ENCODE measurements around the gene FBRS.

Gene FBRS

DNA sequence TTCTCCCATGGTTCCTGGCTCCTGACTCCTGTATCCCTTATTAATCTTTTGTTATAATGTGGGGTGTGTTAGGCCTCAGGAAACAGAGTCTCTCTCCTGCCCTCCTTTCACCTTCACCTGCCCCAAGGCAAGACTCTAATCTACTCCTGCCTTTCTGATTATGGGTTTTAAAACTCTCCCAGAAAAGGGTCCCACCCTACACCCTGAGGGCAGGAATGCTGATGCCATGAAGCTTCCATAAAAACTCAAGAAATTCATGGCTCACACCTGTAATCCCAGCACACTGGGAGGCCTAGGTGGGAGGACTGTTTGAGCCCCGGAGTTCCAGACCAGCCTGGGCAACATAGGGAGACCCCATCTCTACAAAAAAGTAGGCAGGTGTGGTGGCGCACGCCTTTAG, 22.1 kb downstream of the FBRS start:
- TF ChIP-seq EZH2phosphoT487 (IDR thresholded peaks at IDR 0.05; ENCODE audit: borderline replicate concordance, low read length), result no peak
- TF ChIP-seq, protein P1, sequence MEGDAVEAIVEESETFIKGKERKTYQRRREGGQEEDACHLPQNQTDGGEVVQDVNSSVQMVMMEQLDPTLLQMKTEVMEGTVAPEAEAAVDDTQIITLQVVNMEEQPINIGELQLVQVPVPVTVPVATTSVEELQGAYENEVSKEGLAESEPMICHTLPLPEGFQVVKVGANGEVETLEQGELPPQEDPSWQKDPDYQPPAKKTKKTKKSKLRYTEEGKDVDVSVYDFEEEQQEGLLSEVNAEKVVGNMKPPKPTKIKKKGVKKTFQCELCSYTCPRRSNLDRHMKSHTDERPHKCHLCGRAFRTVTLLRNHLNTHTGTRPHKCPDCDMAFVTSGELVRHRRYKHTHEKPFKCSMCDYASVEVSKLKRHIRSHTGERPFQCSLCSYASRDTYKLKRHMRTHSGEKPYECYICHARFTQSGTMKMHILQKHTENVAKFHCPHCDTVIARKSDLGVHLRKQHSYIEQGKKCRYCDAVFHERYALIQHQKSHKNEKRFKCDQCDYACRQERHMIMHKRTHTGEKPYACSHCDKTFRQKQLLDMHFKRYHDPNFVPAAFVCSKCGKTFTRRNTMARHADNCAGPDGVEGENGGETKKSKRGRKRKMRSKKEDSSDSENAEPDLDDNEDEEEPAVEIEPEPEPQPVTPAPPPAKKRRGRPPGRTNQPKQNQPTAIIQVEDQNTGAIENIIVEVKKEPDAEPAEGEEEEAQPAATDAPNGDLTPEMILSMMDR (IDR thresholded peaks at IDR 0.05; ENCODE audit: low read depth, low read length, poor library complexity, severe bottlenecking), result no peak
- peaks cover 10% of the 10 kb centered on the region for H3K4me1 ChIP-seq (ENCODE audit: control insufficient read depth, low read length)
- H4K20me1 ChIP-seq (ENCODE audit: control insufficient read depth, insufficient read depth, low read depth, low read length), result no peaks in the 10 kb centered on the region
- no peaks in the 10 kb centered on the region for H3K79me2 ChIP-seq (ENCODE audit: control insufficient read depth, low read length)
- H3F3A ChIP-seq (ENCODE audit: control insufficient read depth, insufficient read depth), result no peaks in the 10 kb centered on the region
- H3K9me2 ChIP-seq (replicated peaks; ENCODE audit: control insufficient read depth, low read length), result no peaks in the 10 kb centered on the region
- no peak overlapping the region for H3K4me3 ChIP-seq (ENCODE audit: low read length)
- no peaks in the 10 kb centered on the region for H3K36me3 ChIP-seq (ENCODE audit: control insufficient read depth, low read length)
- no peaks in the 10 kb centered on the region for H3K27me3 ChIP-seq (ENCODE audit: control insufficient read depth, low read length)
- H3K27ac ChIP-seq (ENCODE audit: low read depth, low read length), result no peak overlapping the region
- H3K9me3 ChIP-seq (ENCODE audit: control insufficient read depth, insufficient read depth, low read length), result no peaks in the 10 kb centered on the region
- no peak overlapping the region for H3K4me2 ChIP-seq (ENCODE audit: low read length)

DNA sequence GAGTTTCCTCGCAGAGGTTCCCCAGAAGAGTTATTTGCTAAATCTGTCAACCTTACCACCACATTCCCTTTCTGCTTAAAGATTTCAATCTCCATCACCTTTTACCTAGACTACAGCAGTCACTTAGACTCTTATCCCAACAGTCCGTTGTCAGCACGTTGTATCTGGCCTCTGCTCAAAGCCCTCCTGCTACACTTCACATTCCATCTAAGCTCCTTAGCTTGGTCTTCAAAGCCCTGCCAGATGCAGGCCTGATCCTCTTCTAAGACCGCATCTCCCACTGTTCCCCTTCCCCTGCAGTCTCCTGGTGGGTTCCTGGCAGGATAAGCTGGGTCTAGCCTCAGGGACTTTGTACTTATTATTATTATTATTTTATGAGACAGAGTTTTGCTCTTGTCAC, 30.5 kb downstream of the FBRS start:
- no peaks in the 10 kb centered on the region for H3K27me3 ChIP-seq (ENCODE audit: control insufficient read depth, low read length)
- no peaks in the 10 kb centered on the region for H3F3A ChIP-seq (ENCODE audit: control insufficient read depth, insufficient read depth)
- H3K4me3 ChIP-seq (ENCODE audit: low read length), result no peak overlapping the region
- TF ChIP-seq, protein P1 (IDR thresholded peaks at IDR 0.05; ENCODE audit: low read depth, low read length, poor library complexity, severe bottlenecking), result no peak
- TF ChIP-seq EZH2phosphoT487 (IDR thresholded peaks at IDR 0.05; ENCODE audit: borderline replicate concordance, low read length), result no peak
- no peaks in the 10 kb centered on the region for H3K9me3 ChIP-seq (ENCODE audit: control insufficient read depth, insufficient read depth, low read length)
- no peaks in the 10 kb centered on the region for H3K36me3 ChIP-seq (ENCODE audit: control insufficient read depth, low read length)
- no peak overlapping the region for H3K27ac ChIP-seq (ENCODE audit: low read depth, low read length)
- no peak overlapping the region for H3K4me2 ChIP-seq (ENCODE audit: low read length)
- H3K79me2 ChIP-seq (ENCODE audit: control insufficient read depth, low read length), result no peaks in the 10 kb centered on the region
- H3K9me2 ChIP-seq (replicated peaks; ENCODE audit: control insufficient read depth, low read length), result no peaks in the 10 kb centered on the region
- H4K20me1 ChIP-seq (ENCODE audit: control insufficient read depth, insufficient read depth, low read depth, low read length), result no peaks in the 10 kb centered on the region
- H3K4me1 ChIP-seq (ENCODE audit: control insufficient read depth, low read length), result peaks cover 9% of the 10 kb centered on the region

DNA sequence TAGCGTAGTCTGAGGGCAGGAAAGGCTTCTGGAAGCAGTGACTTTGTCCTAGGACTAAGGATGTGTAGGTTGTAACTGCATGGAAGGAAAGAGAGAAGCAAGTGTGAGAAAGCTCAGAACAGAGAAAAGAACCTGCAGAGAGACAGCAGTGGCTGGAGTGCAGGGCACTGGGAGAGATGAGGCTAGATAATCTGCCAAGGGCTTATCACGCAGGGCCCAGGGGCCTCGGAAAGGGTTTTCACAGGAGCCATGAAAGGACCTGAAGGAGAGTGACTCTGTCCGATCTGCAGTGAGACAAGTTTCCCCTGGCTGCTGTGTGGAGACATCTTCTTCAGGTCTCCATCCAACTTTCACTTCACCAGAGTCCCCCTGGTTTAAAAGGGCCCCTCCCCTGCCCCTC, 33.7 kb downstream of the FBRS start:
- TF ChIP-seq, protein P1 (IDR thresholded peaks at IDR 0.05; ENCODE audit: low read depth, low read length, poor library complexity, severe bottlenecking), result no peak
- no peak for TF ChIP-seq EZH2phosphoT487 (IDR thresholded peaks at IDR 0.05; ENCODE audit: borderline replicate concordance, low read length)
- H3K36me3 ChIP-seq (ENCODE audit: control insufficient read depth, low read length), result no peaks in the 10 kb centered on the region
- H3F3A ChIP-seq (ENCODE audit: control insufficient read depth, insufficient read depth), result no peaks in the 10 kb centered on the region
- H3K4me3 ChIP-seq (ENCODE audit: low read length), result no peak overlapping the region
- H3K79me2 ChIP-seq (ENCODE audit: control insufficient read depth, low read length), result no peaks in the 10 kb centered on the region
- H3K4me1 ChIP-seq (ENCODE audit: control insufficient read depth, low read length), result peaks cover 12% of the 10 kb centered on the region
- no peaks in the 10 kb centered on the region for H4K20me1 ChIP-seq (ENCODE audit: control insufficient read depth, insufficient read depth, low read depth, low read length)
- no peak overlapping the region for H3K27ac ChIP-seq (ENCODE audit: low read depth, low read length)
- H3K4me2 ChIP-seq (ENCODE audit: low read length), result no peak overlapping the region
- H3K27me3 ChIP-seq (ENCODE audit: control insufficient read depth, low read length), result no peaks in the 10 kb centered on the region
- no peaks in the 10 kb centered on the region for H3K9me3 ChIP-seq (ENCODE audit: control insufficient read depth, insufficient read depth, low read length)
- no peaks in the 10 kb centered on the region for H3K9me2 ChIP-seq (replicated peaks; ENCODE audit: control insufficient read depth, low read length)
